GM12878 (cell line): Measurements from ENCODE around the gene ZKSCAN1. TPM values are rescaled to one million over a fixed set of nuclear protein-coding genes. Genes with fewer than 3 reads are reported as not detected.

Experiments used
- CBX3 ChIP-seq: fragments of 200-600 bp; sonication (generic); IDR thresholded peaks from 2 replicates; pipeline ENCODE4 v1.6.1; 2016; ENCODE audit warnings: low read depth, borderline replicate concordance
- CTCF ChIP-seq, 3 experiments: IDR thresholded peaks in 2 of 3; conservative IDR thresholded peaks in 1 of 3; 2 replicates each; pipeline ENCODE4 v1.5.1; 2011; ENCODE audit warnings: low read depth in 3 of 3, low read length in 3 of 3, mild to moderate bottlenecking in 3 of 3, control low read depth in 2 of 3, moderate library complexity in 2 of 3, inconsistent platforms in 1 of 3, mixed read lengths in 1 of 3; ENCODE audit not compliant: control insufficient read depth in 2 of 3, insufficient read depth in 1 of 3; ENCODE audit errors: extremely low read depth in 1 of 3
- EGR1 ChIP-seq, 2 experiments: IDR thresholded peaks; 1 replicate in 1 of 2; 2 replicates in 1 of 2; pipeline ENCODE4 v1.6.1; 2011 to 2012; ENCODE audit warnings: low read depth in 2 of 2, low read length in 2 of 2, borderline replicate concordance in 1 of 2, mild to moderate bottlenecking in 1 of 2, moderate library complexity in 1 of 2
- ELK1 ChIP-seq: IDR thresholded peaks from 2 replicates; pipeline ENCODE4 v1.6.1; 2012; ENCODE audit warnings: low read depth, low read length, improper control_type of control experiment
- HDAC6 ChIP-seq: fragments of 200-600 bp; sonication (generic); IDR thresholded peaks from one replicate; pipeline ENCODE4 v1.8.0; 2017; ENCODE audit warnings: antibody characterized with exemption; ENCODE audit not compliant: unreplicated experiment
- IKZF1 ChIP-seq: fragments of 450-650 bp; conservative IDR thresholded peaks from 2 replicates; pipeline ENCODE4 v1.6.1; 2017; ENCODE audit warnings: antibody characterized with exemption, mild to moderate bottlenecking
- IRF3 ChIP-seq: fragments of 450-650 bp; IDR thresholded peaks from 2 replicates; pipeline ENCODE4 v1.6.1; 2014; ENCODE audit warnings: mild to moderate bottlenecking
- KAT2A ChIP-seq: conservative IDR thresholded peaks from 2 replicates; pipeline ENCODE4 v1.6.1; 2011; ENCODE audit warnings: low read depth, low read length; ENCODE audit not compliant: control insufficient read depth
- MTA2 ChIP-seq: fragments of 450-650 bp; IDR thresholded peaks from 2 replicates; pipeline ENCODE4 v1.6.1; 2016; ENCODE audit warnings: low read depth, mild to moderate bottlenecking, moderate library complexity
- MXI1 ChIP-seq: fragments of 150-350 bp; IDR thresholded peaks from 2 replicates; pipeline ENCODE4 v1.6.1; 2011; ENCODE audit warnings: low read depth, mild to moderate bottlenecking, inconsistent platforms, low read length, improper control_type of control experiment
- NRF1 ChIP-seq: conservative IDR thresholded peaks from 2 replicates; pipeline ENCODE4 v1.6.1; 2011; ENCODE audit warnings: mild to moderate bottlenecking, low read depth, low read length, improper control_type of control experiment
- POU2F2 ChIP-seq: IDR thresholded peaks from 3 replicates; pipeline ENCODE4 v1.6.1; 2011; ENCODE audit warnings: low read depth, mild to moderate bottlenecking, low read length, borderline replicate concordance
- REST ChIP-seq: IDR thresholded peaks from 2 replicates; pipeline ENCODE4 v1.6.1; 2012; ENCODE audit warnings: mild to moderate bottlenecking, low read depth, low read length
- TARDBP ChIP-seq: IDR thresholded peaks from 2 replicates; pipeline ENCODE4 v1.6.1; 2016; ENCODE audit warnings: borderline replicate concordance
- WRNIP1 ChIP-seq: IDR thresholded peaks from 2 replicates; pipeline ENCODE4 v1.6.1; 2011; ENCODE audit warnings: low read depth, low read length, improper control_type of control experiment, borderline replicate concordance
- YBX1 ChIP-seq: fragments of 450-650 bp; IDR thresholded peaks from 2 replicates; pipeline ENCODE4 v1.6.1; 2016; ENCODE audit warnings: antibody characterized with exemption
- ZNF384 ChIP-seq: IDR thresholded peaks from 2 replicates; pipeline ENCODE4 v1.6.1; 2012; ENCODE audit warnings: low read depth, mild to moderate bottlenecking, low read length, improper control_type of control experiment, borderline replicate concordance
- ZNF687 ChIP-seq: fragments of 450-650 bp; IDR thresholded peaks from 2 replicates; pipeline ENCODE4 v1.6.1; 2017; ENCODE audit warnings: mild to moderate bottlenecking, moderate library complexity
- polyA plus RNA-seq, 11 experiments: library from polyadenylated mRNA; depleted of rRNA in 4 of 11; unstranded in 6 of 11; stranded (reverse) in 5 of 11; fragments of >200 nt; fragmentation: Nextera tagmentation in 4 of 11; fragmentation: Illumina TruSeq in 1 of 11; extraction: Ambion mirVana in 4 of 11; extraction: Trizol in 1 of 11; gene quantifications; 1 replicate in 1 of 11; 2 replicates in 10 of 11; pipeline versions ENCODE4 v1.2.1 to v1.2.3, GENCODE V29; 2011 to 2016; ENCODE audit warnings: inconsistent platforms in 2 of 11, missing spikeins in 2 of 11, low read depth in 1 of 11
- total RNA-seq, 4 experiments: library from RNA; depleted of rRNA in 3 of 4; stranded (reverse); fragments of >200 nt in 3 of 4; fragmentation: Illumina TruSeq in 1 of 4; extraction: Trizol in 1 of 4; gene quantifications; 2 replicates each; pipeline versions ENCODE4 v1.2.1 to v1.2.3, GENCODE V29; 2013 to 2021

The ZKSCAN1 gene
- total and polyA plus RNA-seq, 10 of the 15 experiments (the other 5 are each of a cell fraction or from before 2014, with no cell fraction given), result 3.2 to 34.4 (median 18.1) TPM

- no peak for TF ChIP-seq IRF3
- no peak for TF ChIP-seq EGR1 (IDR thresholded peaks at IDR 0.05; ENCODE audit: borderline replicate concordance in 1 of 2, low read depth in 2 of 2, low read length in 2 of 2)
- TF ChIP-seq YBX1, result no peak
- TF ChIP-seq HDAC6, result no peak
- TF ChIP-seq POU2F2, result peak; percentile 72; the same call in 2 of the 3 replicates
- peak; percentile 14 to 24 (median 15); a peak in 2 of 6 replicates for TF ChIP-seq CTCF (IDR thresholded peaks at IDR 0.05 in 2 of 3, conservative IDR thresholded peaks at IDR 0.05 in 1 of 3; ENCODE audit: control insufficient read depth in 2 of 3, extremely low read depth in 1 of 3, insufficient read depth in 1 of 3, low read depth in 3 of 3, low read length in 3 of 3)
- no peak for TF ChIP-seq WRNIP1
- no peak; the same call in 1 of the 2 replicates for TF ChIP-seq MTA2
- TF ChIP-seq KAT2A, result no peak
- TF ChIP-seq MXI1, result peak; percentile 46; the same call in 1 of the 2 replicates
- TF ChIP-seq ZNF384, result no peak
- TF ChIP-seq TARDBP, result no peak
- peak; percentile 88 for TF ChIP-seq ZNF687
- TF ChIP-seq ELK1, result peak; percentile 56
- TF ChIP-seq REST, result no peak
- peak; percentile 69 for TF ChIP-seq IKZF1
- no peak for TF ChIP-seq NRF1
- TF ChIP-seq CBX3, result no peak
Observed at GRCh38 chr7:99997545-99998137, 17.8 kb upstream of the ZKSCAN1 start (continued).
